Ishikawa (cell line): ENCODE measurements around the gene STMP1.

Source experiments
- CEBPB ChIP-seq: IDR thresholded peaks from 2 replicates; pipeline ENCODE4 v1.6.1; 2012
- CREB1 ChIP-seq: IDR thresholded peaks from 2 replicates; pipeline ENCODE4 v1.6.1; 2012; ENCODE audit warnings: low read depth
- EGR1 ChIP-seq: IDR thresholded peaks from 2 replicates; pipeline ENCODE4 v1.6.1; 2012
- EP300 ChIP-seq: IDR thresholded peaks from 2 replicates; pipeline ENCODE4 v1.6.1; 2012; ENCODE audit warnings: borderline replicate concordance
- FOXM1 ChIP-seq: IDR thresholded peaks from 2 replicates; pipeline ENCODE4 v1.6.1; 2012; ENCODE audit warnings: low read depth, borderline replicate concordance
- NFIC ChIP-seq: IDR thresholded peaks from 2 replicates; pipeline ENCODE4 v1.6.1; 2012
- RAD21 ChIP-seq: IDR thresholded peaks from 2 replicates; pipeline ENCODE4 v1.6.1; 2012; ENCODE audit warnings: low read depth
- TAF1 ChIP-seq: IDR thresholded peaks from 2 replicates; pipeline ENCODE4 v1.6.1; 2012; ENCODE audit warnings: low read depth, mild to moderate bottlenecking
- TCF12 ChIP-seq: IDR thresholded peaks from 2 replicates; pipeline ENCODE4 v1.6.1; 2012; ENCODE audit warnings: low read depth
- TEAD4 ChIP-seq: IDR thresholded peaks from 2 replicates; pipeline ENCODE4 v1.6.1; 2012
- YY1 ChIP-seq: IDR thresholded peaks from 2 replicates; pipeline ENCODE4 v1.6.1; 2012; ENCODE audit warnings: low read depth
- ZBTB7A ChIP-seq: IDR thresholded peaks from 2 replicates; pipeline ENCODE4 v1.6.1; 2012; ENCODE audit warnings: low read depth
- TF ChIP-seq, protein P1 (sequence below): IDR thresholded peaks from 2 replicates; pipeline ENCODE4 v1.6.1; 2012; ENCODE audit warnings: low read depth, mild to moderate bottlenecking
- TF ChIP-seq, protein P2 (sequence below): IDR thresholded peaks from 2 replicates; pipeline ENCODE4 v1.6.1; 2012
- TF ChIP-seq, protein P3 (sequence below): IDR thresholded peaks from 2 replicates; pipeline ENCODE4 v1.6.1; 2012

Gene STMP1

DNA sequence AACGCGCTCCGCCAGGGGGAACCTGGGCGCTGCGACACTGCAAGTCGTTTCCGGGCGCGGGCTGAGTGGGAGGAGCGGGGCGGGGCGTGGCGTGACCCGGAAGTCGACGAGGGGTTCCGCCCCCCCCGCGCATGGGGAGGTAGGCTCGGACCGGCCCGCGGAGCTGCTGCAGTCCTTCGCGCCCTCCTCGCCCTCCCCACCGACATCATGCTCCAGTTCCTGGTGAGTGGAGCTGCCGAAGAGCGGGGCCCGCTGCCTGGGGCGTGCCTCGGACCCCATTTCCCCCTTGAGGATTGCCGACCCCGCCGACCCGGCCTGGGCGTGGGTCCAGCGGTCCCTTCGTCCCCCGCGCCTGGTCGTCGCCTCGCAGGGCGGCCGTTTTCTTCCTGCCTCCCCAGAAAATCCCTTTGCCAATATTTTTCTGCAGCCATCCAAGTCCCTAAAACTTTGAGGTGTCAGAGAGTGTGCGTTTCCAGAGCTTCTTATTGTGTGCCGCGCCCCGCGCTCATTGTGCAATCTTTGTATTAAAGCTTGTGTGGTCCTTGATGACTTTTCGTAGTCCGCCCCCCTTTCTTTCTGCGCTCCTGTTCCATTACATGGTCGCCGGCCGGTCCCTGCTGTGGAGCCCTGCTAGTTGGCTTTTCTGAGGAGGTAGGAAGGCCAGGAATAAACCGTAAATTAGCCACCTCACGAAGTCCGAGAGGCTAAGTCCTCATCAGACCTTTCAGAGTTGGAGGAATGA, at the start of gene STMP1:
Gene STMP1, plus strand, starts transcription at position 142 of the 742 bp plus-strand sequence.
- TF ChIP-seq, protein P1, sequence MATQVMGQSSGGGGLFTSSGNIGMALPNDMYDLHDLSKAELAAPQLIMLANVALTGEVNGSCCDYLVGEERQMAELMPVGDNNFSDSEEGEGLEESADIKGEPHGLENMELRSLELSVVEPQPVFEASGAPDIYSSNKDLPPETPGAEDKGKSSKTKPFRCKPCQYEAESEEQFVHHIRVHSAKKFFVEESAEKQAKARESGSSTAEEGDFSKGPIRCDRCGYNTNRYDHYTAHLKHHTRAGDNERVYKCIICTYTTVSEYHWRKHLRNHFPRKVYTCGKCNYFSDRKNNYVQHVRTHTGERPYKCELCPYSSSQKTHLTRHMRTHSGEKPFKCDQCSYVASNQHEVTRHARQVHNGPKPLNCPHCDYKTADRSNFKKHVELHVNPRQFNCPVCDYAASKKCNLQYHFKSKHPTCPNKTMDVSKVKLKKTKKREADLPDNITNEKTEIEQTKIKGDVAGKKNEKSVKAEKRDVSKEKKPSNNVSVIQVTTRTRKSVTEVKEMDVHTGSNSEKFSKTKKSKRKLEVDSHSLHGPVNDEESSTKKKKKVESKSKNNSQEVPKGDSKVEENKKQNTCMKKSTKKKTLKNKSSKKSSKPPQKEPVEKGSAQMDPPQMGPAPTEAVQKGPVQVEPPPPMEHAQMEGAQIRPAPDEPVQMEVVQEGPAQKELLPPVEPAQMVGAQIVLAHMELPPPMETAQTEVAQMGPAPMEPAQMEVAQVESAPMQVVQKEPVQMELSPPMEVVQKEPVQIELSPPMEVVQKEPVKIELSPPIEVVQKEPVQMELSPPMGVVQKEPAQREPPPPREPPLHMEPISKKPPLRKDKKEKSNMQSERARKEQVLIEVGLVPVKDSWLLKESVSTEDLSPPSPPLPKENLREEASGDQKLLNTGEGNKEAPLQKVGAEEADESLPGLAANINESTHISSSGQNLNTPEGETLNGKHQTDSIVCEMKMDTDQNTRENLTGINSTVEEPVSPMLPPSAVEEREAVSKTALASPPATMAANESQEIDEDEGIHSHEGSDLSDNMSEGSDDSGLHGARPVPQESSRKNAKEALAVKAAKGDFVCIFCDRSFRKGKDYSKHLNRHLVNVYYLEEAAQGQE = no peak
- TF ChIP-seq EP300 (0 out of 2 replicates have a peak, but pooled peaks have one; percentile 28), CEBPB (peak; percentile 91), TCF12 (peak; percentile 67; the same call in 1 of the 2 replicates), TEAD4 (no peak), TAF1 (peak; percentile 92), NFIC (no peak; the same call in 1 of the 2 replicates), EGR1 (peak; percentile 81), YY1 (peak; percentile 33; the same call in 1 of the 2 replicates), CREB1 (no peak), ZBTB7A (peak; percentile 65; the same call in 1 of the 2 replicates), RAD21 (peak; percentile 51), FOXM1 (no peak)
- TF ChIP-seq, protein P2, sequence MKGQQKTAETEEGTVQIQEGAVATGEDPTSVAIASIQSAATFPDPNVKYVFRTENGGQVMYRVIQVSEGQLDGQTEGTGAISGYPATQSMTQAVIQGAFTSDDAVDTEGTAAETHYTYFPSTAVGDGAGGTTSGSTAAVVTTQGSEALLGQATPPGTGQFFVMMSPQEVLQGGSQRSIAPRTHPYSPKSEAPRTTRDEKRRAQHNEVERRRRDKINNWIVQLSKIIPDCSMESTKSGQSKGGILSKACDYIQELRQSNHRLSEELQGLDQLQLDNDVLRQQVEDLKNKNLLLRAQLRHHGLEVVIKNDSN = peak; percentile 45; the same call in 1 of the 2 replicates
- TF ChIP-seq, protein P3, sequence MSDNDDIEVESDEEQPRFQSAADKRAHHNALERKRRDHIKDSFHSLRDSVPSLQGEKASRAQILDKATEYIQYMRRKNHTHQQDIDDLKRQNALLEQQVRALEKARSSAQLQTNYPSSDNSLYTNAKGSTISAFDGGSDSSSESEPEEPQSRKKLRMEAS = peak; percentile 95

DNA sequence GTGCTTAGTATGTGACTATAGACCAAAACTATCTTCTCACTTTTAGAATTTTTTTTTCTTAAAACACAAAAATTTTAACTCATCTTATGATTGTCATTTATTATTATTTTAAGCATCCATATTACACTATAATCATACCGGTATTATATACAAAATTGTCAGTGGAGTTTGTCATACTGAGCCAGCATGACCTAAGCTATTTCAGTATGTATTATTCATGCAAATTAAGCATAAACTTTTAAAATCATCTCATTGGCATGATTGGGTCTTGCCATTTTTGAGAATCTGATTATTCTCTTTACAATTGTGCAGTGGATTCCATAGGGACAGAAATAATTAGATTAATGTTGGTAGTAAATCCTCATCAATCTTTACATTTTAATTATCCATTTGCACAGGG, 46.2 kb upstream of the STMP1 start:
- TF ChIP-seq NFIC (no peak), TAF1 (no peak), CREB1 (no peak), ZBTB7A (no peak), FOXM1 (no peak)
- TF ChIP-seq, protein P2 = no peak
- TF ChIP-seq, protein P3 = no peak

DNA sequence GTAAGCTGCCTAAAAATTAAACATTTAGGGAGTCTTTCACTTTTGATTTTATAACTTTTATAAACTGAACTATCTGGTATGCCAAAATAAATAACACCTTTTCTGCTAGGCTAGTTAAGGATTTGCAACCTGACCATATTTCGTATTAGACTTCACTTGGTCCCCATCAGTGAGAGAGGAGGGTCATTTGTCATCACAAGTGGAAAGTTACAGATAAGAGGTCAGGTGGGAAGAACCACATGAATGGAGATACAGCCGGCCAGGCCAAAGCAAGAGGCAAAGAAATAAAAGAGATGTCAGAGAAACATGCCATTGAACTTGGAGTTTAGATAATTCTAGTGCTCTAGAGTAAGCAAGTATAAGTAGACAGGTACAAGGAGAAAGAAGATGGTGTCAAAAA, 44.5 kb upstream of the STMP1 start:
- TF ChIP-seq CREB1 = no peak
- TF ChIP-seq, protein P3 = no peak
- no peak for TF ChIP-seq FOXM1
- no peak for TF ChIP-seq TCF12
- TF ChIP-seq TAF1 = no peak
- TF ChIP-seq, protein P1 = no peak

DNA sequence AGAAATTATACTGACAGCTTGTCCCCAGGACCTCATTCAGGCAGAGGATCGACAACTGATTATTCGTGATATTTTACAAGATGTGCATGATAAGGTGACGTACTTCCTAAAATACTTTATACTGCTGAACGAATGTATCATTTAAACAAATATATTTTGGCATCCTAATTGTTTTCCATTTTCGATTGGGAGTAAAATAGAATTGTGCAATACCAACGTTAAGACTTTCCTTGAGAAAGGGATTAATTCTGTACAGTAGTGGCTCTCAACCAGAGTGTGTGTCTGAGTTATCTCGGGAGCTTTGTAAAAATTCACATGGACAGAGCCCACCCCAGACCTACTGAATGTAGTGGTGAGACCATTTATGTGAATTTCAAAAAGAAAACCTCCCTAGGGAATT, 43.8 kb upstream of the STMP1 start:
- TF ChIP-seq YY1 (no peak), FOXM1 (no peak), RAD21 (no peak), TEAD4 (no peak), NFIC (no peak), CEBPB (no peak), CREB1 (no peak), TAF1 (no peak), TCF12 (no peak), EGR1 (no peak)
- TF ChIP-seq, protein P3 = no peak
- TF ChIP-seq, protein P1 = no peak
